ENCODE results near the gene TASOR. TPM values are rescaled to one million over a fixed set of nuclear protein-coding genes. Genes with fewer than 3 reads are reported as not detected.

The TASOR gene
- polyA plus RNA-seq, 1 of the 3 experiments (the other 2 are of a cell fraction): 15.3 TPM

- TF ChIP-seq MXI1 (IDR thresholded peaks at IDR 0.05; ENCODE audit: low read depth, low read length) (no peak), TEAD4 (IDR thresholded peaks at IDR 0.05; ENCODE audit: borderline replicate concordance, insufficient read depth) (no peak), ELF1 (IDR thresholded peaks at IDR 0.05) (no peak), FOXJ3 (CRISPR knock-in tag; IDR thresholded peaks at IDR 0.05) (no peak)
Observed at GRCh38 chr3:56702490-56703315, 19.6 kb upstream of the TASOR start (continued).

GRCh38 chr3:56700151-56700550 lies 17.1 kb upstream of the TASOR start:
- Histone ChIP-seq H3K79me2 (ENCODE audit: insufficient read depth) (no peaks in the 10 kb centered on the region), H3K4me2 (no peak overlapping the region), H3K27me3 (ENCODE audit: insufficient read depth) (no peaks in the 10 kb centered on the region), H3K9ac (no peak overlapping the region), H3K9me3 (no peaks in the 10 kb centered on the region), H3F3A (replicated peaks; ENCODE audit: insufficient read depth) (no peaks in the 10 kb centered on the region), H3K9me2 (no peaks in the 10 kb centered on the region), H4K20me1 (ENCODE audit: insufficient read depth) (no peaks in the 10 kb centered on the region), H3K36me3 (replicated peaks in 1 of 2; ENCODE audit: control insufficient read depth in 1 of 2, insufficient read depth in 2 of 2, low read length in 1 of 2) (no peaks in the 10 kb centered on the region), H3K27ac (ENCODE audit: low read depth in 2 of 2, low read length in 1 of 2) (no peak overlapping the region), H3K4me1 (ENCODE audit: control insufficient read depth in 1 of 2, insufficient read depth in 2 of 2, low read depth in 1 of 2, low read length in 1 of 2) (no peaks in the 10 kb centered on the region), H3K4me3 (ENCODE audit: low read depth in 2 of 2, low read length in 1 of 2) (no peak overlapping the region), H2AFZ (ENCODE audit: low read depth) (no peak overlapping the region)
- no peak for TF ChIP-seq FOXM1 (IDR thresholded peaks at IDR 0.05; ENCODE audit: low read depth)
- TF ChIP-seq MEF2A (IDR thresholded peaks at IDR 0.05; ENCODE audit: borderline replicate concordance, low read depth): no peak
- TF ChIP-seq MXI1 (IDR thresholded peaks at IDR 0.05; ENCODE audit: low read depth, low read length): no peak
- no peak for TF ChIP-seq PBX3 (IDR thresholded peaks at IDR 0.05)
- TF ChIP-seq IRF3 (IDR thresholded peaks at IDR 0.05; ENCODE audit: low read depth, low read length): no peak
- no peak for TF ChIP-seq FOXJ3 (CRISPR knock-in tag; IDR thresholded peaks at IDR 0.05)
- POLR2A ChIA-PET: no interaction called here
- no peak for DNase-seq
- CTCF ChIA-PET: interaction anchor here (0.6 to 7.3 kb wide), 5 partner anchors 81 to 292 kb away, joined by 3 to 199 read pairs (median 5); partner anchors contain the start of gene ARHGEF3
- WGBS (ENCODE audit: low lambda C conversion rate): 61% methylated on average over 4 of the region's 4 CpGs

- POLR2A ChIA-PET: no interaction called here
- Histone ChIP-seq H3K4me1 (ENCODE audit: control insufficient read depth in 1 of 2, insufficient read depth in 2 of 2, low read depth in 1 of 2, low read length in 1 of 2) (no peaks in the 10 kb centered on the region), H3F3A (replicated peaks; ENCODE audit: insufficient read depth) (no peaks in the 10 kb centered on the region), H3K27ac (ENCODE audit: low read depth in 2 of 2, low read length in 1 of 2) (no peak overlapping the region), H3K4me2 (no peak overlapping the region), H2AFZ (ENCODE audit: low read depth) (no peak overlapping the region), H3K9ac (no peak overlapping the region), H3K79me2 (ENCODE audit: insufficient read depth) (no peaks in the 10 kb centered on the region), H3K27me3 (ENCODE audit: insufficient read depth) (no peaks in the 10 kb centered on the region), H3K9me2 (no peaks in the 10 kb centered on the region), H3K4me3 (ENCODE audit: low read depth in 2 of 2, low read length in 1 of 2) (no peak overlapping the region), H4K20me1 (ENCODE audit: insufficient read depth) (no peaks in the 10 kb centered on the region), H3K36me3 (replicated peaks in 1 of 2; ENCODE audit: control insufficient read depth in 1 of 2, insufficient read depth in 2 of 2, low read length in 1 of 2) (no peaks in the 10 kb centered on the region), H3K9me3 (no peaks in the 10 kb centered on the region)
- WGBS (ENCODE audit: low lambda C conversion rate): 68% methylated on average over 4 of the region's 4 CpGs
- no peak for DNase-seq
- CTCF ChIA-PET: interaction anchor here (1.3 to 3.9 kb wide), 3 partner anchors 104 to 294 kb away, joined by 3 to 20 read pairs (median 4); no protein-coding TSS in a partner anchor
- TF ChIP-seq MXI1 (IDR thresholded peaks at IDR 0.05; ENCODE audit: low read depth, low read length) (no peak), POLR2AphosphoS5 (IDR thresholded peaks at IDR 0.05; ENCODE audit: low read depth, low read length) (no peak), ZBTB33 (IDR thresholded peaks at IDR 0.05; ENCODE audit: borderline replicate concordance, low read depth) (no peak), GABPA (IDR thresholded peaks at IDR 0.05; ENCODE audit: low read depth) (no peak), USF2 (IDR thresholded peaks at IDR 0.05; ENCODE audit: borderline replicate concordance, low read depth, low read length) (no peak), ELF1 (IDR thresholded peaks at IDR 0.05) (no peak), FOSL2 (IDR thresholded peaks at IDR 0.05; ENCODE audit: borderline replicate concordance, low read depth) (no peak), NRF1 (IDR thresholded peaks at IDR 0.05; ENCODE audit: low read depth, low read length) (no peak), EP300 (IDR thresholded peaks at IDR 0.05; ENCODE audit: borderline replicate concordance in 1 of 2, low read depth in 1 of 2, low read length in 1 of 2) (no peak), MEF2A (IDR thresholded peaks at IDR 0.05; ENCODE audit: borderline replicate concordance, low read depth) (no peak), FOXJ3 (CRISPR knock-in tag; IDR thresholded peaks at IDR 0.05) (no peak), JUND (IDR thresholded peaks at IDR 0.05) (no peak)
Observed at GRCh38 chr3:56694867-56695683, 12.0 kb upstream of the TASOR start.

Data from SK-N-SH (cell line).